ENCODE measurements around the gene ZNF680. TPM values are rescaled to one million over a fixed set of nuclear protein-coding genes. Genes with fewer than 3 reads are reported as not detected.

Gene ZNF680
- total RNA-seq, 2 experiments from 2014 or later: 13.6 to 13.7 TPM

- ATAC-seq (no peak), DNase-seq (no peak)
- intact Hi-C loops (cut with micrococcal nuclease): no loop called here
- Mint-ChIP-seq H3K27ac (no peak overlapping the region), H3K4me3 (no peak overlapping the region), H3K4me1 (ENCODE audit: low read depth) (no peaks in the 10 kb centered on the region), H3K27me3 (no peaks in the 10 kb centered on the region), H3K36me3 (ENCODE audit: low read depth) (peaks cover 12% of the 10 kb centered on the region), H3K9me3 (peaks cover 21% of the 10 kb centered on the region)
- TF ChIP-seq, protein P1, sequence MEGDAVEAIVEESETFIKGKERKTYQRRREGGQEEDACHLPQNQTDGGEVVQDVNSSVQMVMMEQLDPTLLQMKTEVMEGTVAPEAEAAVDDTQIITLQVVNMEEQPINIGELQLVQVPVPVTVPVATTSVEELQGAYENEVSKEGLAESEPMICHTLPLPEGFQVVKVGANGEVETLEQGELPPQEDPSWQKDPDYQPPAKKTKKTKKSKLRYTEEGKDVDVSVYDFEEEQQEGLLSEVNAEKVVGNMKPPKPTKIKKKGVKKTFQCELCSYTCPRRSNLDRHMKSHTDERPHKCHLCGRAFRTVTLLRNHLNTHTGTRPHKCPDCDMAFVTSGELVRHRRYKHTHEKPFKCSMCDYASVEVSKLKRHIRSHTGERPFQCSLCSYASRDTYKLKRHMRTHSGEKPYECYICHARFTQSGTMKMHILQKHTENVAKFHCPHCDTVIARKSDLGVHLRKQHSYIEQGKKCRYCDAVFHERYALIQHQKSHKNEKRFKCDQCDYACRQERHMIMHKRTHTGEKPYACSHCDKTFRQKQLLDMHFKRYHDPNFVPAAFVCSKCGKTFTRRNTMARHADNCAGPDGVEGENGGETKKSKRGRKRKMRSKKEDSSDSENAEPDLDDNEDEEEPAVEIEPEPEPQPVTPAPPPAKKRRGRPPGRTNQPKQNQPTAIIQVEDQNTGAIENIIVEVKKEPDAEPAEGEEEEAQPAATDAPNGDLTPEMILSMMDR (IDR thresholded peaks at IDR 0.05): no peak
- POLR2A ChIA-PET: no interaction called here
- CTCF ChIA-PET: no interaction called here
Observed at GRCh38 chr7:64494912-64495461, 67.9 kb downstream of the ZNF680 start.

DNA sequence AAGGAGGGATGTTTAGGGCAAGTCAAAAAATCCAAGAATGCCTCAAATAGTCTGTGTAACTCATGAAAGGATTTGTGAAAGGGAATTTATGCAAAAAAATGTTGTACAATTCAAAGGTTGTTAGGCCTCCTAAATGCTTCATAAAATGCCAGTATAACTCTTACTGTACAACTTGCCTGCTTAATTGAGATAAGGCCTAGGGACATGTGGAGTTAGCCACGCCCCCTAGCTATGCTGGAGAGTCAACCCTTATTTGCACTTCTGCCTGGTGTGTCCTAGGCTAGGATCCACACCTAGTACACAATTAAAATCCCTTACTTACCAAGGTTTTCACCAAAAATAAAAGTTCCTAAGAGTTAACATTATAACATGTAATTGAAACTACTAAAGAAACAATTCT lies 77.2 kb downstream of the ZNF680 start:
- intact Hi-C loops (cut with micrococcal nuclease): no loop called here
- Mint-ChIP-seq H3K36me3 (ENCODE audit: low read depth) (peaks cover 3% of the 10 kb centered on the region), H3K4me3 (no peak overlapping the region), H3K9me3 (peaks cover 21% of the 10 kb centered on the region), H3K27me3 (no peaks in the 10 kb centered on the region), H3K4me1 (ENCODE audit: low read depth) (no peaks in the 10 kb centered on the region), H3K27ac (no peak overlapping the region)
- TF ChIP-seq, protein P1 (IDR thresholded peaks at IDR 0.05): no peak
- ChIA-PET CTCF (no interaction called here), POLR2A (no interaction called here)
- ATAC-seq (no peak), DNase-seq (no peak)

Other genes starting within 250 kb of the ZNF680 start
- gene ZNF736, start 249.1 kb downstream of the ZNF680 start, total RNA-seq: 10 to 100 TPM; 26.3 to 27.2 TPM
- gene ZNF107, start 103.1 kb upstream of the ZNF680 start, total RNA-seq: 10 to 100 TPM; 12.9 to 13.0 TPM
- gene ZNF138, start 231.4 kb upstream of the ZNF680 start, total RNA-seq: 10 to 100 TPM in 1 of 2 experiments, 1 to 10 TPM in 1; 9.4 to 11.7 TPM